GM12872 (cell line): Measurements from ENCODE around the gene TMCC2.

Experiments used
- CTCF ChIP-seq: IDR thresholded peaks from 3 replicates; pipeline ENCODE4 v1.5.1; 2011; ENCODE audit warnings: low read depth, mild to moderate bottlenecking, low read length, moderate library complexity; ENCODE audit not compliant: insufficient read depth

Gene TMCC2

DNA sequence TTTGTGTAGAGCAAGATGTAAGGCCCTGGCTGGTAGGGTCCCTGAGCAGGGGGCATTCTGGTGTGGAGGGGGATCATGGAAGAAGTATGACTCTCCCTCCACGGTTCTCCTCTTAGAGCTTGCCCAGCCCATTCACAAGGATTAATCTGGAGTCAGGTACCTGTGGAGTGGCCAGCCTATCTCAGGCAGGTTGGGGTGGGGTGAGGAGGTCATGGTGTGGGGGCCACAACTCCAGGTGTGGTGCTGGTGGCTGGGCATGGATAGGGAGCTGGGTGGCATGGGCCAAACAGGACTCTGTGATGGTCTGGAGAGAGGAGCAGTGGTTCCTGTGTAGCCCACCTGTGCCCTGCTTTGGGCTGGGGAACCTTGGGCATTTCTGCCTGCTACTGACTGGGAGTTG, 32.3 kb downstream of the TMCC2 start:
- no peak for TF ChIP-seq CTCF

DNA sequence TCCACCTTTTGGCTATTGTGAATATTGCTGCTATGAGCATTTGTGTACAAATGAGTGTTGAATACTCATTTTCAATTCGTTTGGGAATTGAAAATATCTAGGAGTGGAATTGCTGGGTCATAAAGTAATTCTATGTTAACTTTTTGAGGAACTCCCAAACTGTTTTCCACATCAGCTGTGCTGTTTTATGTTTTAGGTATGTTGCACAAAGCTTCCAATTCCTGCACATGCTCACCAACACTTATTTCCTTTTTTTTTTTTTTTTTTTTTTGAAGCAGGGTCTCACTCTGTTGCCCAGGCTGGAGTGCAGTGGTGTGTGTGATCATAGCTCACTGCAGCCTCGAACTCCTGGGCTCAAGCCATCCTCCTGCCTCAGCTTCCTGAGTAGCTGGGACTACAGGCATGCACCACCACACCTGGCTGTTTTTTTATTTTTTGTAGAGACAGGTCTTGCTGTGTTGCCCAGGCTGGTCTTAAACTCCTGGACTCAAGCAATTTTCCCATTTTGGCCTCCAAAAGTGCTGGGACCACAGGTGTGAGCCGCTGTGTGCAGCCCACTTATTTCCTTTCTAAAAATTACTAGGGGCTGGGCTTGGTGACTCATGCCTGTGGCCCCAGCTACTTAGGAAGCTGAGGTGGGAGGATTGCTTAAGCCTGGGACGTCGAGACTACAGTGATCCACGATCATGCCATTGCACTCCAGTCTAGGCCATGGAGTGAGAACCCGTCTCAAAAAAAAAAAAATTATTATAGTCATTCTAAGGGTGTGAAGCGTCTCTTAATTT, 33.4 kb downstream of the TMCC2 start:
- no peak for TF ChIP-seq CTCF

DNA sequence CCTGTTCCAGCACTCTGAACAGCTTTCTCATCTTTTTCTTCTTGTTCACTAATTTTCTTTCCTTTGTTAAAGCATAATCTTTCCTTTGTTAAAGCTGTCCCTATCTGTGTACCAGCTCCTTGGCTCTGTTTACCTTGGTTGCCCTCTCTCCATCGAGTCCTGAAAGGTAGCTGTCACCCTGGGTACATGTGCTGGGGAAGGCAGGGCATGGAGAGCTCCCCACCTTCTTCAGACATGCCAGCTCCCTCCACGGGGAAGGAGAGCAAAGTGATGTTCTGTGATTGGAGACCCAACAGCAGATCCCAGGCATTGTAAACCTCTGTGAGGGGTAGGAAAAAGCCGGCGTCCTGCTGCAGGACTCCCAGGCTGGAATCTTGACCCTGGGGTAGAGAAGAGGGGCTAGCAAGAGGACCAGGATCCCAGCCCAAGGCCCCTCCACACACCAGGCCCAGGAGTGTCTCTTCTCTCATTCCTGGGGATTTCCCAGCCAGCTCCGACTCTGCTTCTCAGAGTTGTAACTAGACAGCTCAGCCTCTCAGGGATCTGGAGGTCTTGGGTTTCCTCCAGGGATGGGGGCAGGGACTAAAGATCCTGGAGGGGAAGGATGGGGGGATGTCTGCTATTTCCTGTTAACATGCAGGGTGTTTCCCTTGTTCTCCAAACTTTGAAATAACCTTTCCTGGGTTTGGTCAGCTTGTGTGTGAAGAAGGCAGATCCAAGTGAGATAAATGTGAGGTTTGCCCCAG, 34.4 kb downstream of the TMCC2 start:
- TF ChIP-seq CTCF: no peak

- no peak for TF ChIP-seq CTCF
Measured at GRCh38 chr1:205262731-205263171, 35.0 kb downstream of the TMCC2 start.

GRCh38 chr1:205263580-205264190, 35.9 kb downstream of the TMCC2 start:
- TF ChIP-seq CTCF: no peak

DNA sequence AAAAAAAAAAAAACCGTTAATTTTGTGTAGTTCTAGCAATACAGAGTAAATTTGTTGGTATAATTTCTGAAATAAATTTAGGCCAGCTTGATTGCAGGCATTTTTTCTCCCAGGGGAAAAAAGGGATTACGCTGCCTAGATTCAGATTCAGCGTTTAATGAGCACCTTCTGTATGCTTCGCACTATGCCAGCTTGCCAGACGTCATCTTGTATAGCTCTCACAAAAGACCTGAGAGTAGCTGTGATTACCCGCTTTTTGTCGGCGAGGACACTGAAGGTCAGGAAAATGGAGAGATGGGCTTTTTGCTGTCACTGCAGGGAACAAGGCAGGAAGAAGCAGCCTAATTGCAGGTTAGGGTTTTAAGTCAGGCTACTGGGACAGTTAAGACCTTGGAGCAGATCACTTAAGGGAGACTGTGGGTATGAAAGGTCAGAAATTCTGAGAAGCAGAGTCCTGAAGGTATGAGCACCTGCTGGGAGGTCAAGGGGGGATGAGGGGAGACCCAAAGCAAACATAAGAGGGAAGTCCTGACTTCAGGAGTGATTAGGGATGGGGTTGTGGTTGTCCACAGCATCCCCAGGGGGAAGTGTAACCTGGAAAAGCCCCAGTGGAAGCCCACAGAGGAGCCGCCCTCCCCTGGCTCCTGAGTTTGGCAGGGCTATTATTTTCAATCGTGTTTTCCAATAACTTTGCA, 39.0 kb downstream of the TMCC2 start:
- no peak for TF ChIP-seq CTCF

DNA sequence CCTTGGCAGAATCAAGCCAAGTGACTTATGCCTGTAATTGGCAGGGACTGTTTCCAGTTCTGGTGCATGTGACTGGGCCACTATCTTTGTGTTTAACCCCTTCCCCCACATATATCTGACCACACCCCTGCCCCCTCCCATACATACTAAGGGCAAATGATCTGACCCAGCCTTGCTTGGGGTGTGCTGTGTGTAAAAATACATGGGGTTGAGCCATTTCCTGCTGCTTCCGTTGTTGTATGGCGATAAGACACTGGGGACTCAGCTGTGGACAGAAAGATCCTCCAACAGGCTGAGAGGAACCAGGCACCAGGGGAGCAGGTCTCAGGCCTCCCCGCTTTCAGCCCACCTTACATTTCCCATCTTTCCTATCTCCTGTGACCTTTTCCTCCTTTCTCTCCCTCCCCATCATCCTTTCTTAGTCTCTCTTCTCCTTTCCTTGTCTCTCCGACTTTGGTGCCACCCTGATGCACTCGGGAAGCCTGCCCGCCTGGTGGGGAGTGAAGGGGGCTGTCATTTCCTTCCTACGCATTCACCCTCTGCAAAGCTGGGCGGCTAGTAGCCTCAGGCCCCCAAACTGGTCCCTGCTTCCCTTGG, 39.7 kb downstream of the TMCC2 start:
- TF ChIP-seq CTCF: no peak
